ENCODE measurements around the gene DHRS1. TPM values are rescaled to one million over a fixed set of nuclear protein-coding genes. Genes with fewer than 3 reads are reported as not detected.

DHRS1 gene
- polyA plus RNA-seq, 1 donor (not counting 4 experiments of a cell fraction or from before 2014, with no cell fraction given): 65.1 TPM

DNA sequence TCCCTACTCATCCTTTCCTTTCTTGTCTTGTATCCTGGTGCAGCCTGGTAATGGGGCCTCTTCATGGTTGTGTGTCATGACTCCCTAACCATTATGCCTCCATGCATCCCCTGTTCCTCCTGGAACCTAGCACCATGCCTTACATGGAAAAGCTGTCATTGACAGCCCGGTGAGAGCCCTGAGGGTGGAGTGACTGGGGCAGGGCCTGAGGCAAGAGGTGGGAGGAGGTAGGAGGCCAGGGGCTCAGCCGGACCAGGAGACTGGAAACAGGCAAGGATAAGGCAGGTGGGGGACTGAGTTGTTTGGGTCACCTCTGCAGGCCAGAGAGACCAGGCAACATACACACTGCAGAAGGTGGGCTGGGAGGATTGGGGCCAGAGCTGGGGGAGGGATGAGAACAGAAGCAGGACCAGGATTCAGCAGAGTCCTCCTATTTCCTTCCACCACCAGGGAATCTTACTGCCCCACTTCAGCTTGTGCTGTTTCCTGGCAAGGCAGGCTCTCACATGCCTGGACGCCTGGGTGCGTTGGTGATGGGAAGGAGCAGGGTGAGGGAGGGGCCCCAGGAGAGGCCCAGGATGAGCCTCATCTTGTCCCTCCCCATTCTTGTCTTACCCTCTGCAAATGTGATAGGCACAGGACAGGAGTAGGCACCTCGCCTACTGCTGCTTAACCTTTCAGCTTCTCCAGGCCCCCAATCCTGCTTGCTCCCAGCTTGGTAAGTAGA, 10.1 kb upstream of the DHRS1 start, which contains the start of gene LTB4R2:
LTB4R2 (plus strand) TSS at position 603 of the 727 bp plus-strand sequence. CDS start 525 bp downstream, outside the sequence.
- Histone ChIP-seq H3K9ac (ENCODE audit: control insufficient read depth, extremely low read depth, insufficient read depth, low read length) (peak within 1 kb of the TSS; percentile 26), H3K79me2 (ENCODE audit: control insufficient read depth, insufficient read depth, low read length) (peaks cover 4% of the 10 kb centered on the region), H3K4me3 (ENCODE audit: control insufficient read depth in 2 of 3, extremely low read depth in 1 of 3, insufficient read depth in 2 of 3, low read depth in 1 of 3, low read length in 3 of 3) (peak within 1 kb of the TSS; percentile 11 to 43 (median 28)), H3K4me2 (ENCODE audit: control insufficient read depth, extremely low read depth, insufficient read depth, low read depth, low read length) (peak within 1 kb of the TSS; percentile 88), H3K27ac (ENCODE audit: control insufficient read depth, insufficient read depth, low read length) (peak within 1 kb of the TSS; percentile 35), H3K9me1 (ENCODE audit: control insufficient read depth, extremely low read depth, insufficient read depth, low read length) (no peaks in the 10 kb centered on the region), H3K4me1 (ENCODE audit: control insufficient read depth, extremely low read depth, insufficient read depth, low read length) (peaks cover 52% of the 10 kb centered on the region), H2AFZ (ENCODE audit: control insufficient read depth, low read length) (peak within 1 kb of the TSS; percentile 34), H4K20me1 (ENCODE audit: control insufficient read depth, extremely low read depth, insufficient read depth, low read length) (no peaks in the 10 kb centered on the region), H3K36me3 (ENCODE audit: control insufficient read depth in 2 of 2, extremely low read depth in 1 of 2, insufficient read depth in 2 of 2, low read length in 2 of 2) (peaks cover 31 to 36% of the 10 kb centered on the region in 2 experiments), H3K9me3 (ENCODE audit: control insufficient read depth, low read depth, low read length) (no peaks in the 10 kb centered on the region), H3K27me3 (ENCODE audit: control insufficient read depth, extremely low read depth, insufficient read depth, low read length) (no peaks in the 10 kb centered on the region)
- dilution Hi-C loops (cut with MboI; ENCODE audit: extremely low pct_ligation_motif_present, low sequenced_read_pairs): no loop called here
- no peak for TF ChIP-seq EZH2 (IDR thresholded peaks at IDR 0.05; ENCODE audit: low read length)
- TF ChIP-seq, protein P1, sequence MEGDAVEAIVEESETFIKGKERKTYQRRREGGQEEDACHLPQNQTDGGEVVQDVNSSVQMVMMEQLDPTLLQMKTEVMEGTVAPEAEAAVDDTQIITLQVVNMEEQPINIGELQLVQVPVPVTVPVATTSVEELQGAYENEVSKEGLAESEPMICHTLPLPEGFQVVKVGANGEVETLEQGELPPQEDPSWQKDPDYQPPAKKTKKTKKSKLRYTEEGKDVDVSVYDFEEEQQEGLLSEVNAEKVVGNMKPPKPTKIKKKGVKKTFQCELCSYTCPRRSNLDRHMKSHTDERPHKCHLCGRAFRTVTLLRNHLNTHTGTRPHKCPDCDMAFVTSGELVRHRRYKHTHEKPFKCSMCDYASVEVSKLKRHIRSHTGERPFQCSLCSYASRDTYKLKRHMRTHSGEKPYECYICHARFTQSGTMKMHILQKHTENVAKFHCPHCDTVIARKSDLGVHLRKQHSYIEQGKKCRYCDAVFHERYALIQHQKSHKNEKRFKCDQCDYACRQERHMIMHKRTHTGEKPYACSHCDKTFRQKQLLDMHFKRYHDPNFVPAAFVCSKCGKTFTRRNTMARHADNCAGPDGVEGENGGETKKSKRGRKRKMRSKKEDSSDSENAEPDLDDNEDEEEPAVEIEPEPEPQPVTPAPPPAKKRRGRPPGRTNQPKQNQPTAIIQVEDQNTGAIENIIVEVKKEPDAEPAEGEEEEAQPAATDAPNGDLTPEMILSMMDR (optimal IDR thresholded peaks at IDR 0.05 in 1 of 3, IDR thresholded peaks at IDR 0.05 in 1 of 3, conservative IDR thresholded peaks at IDR 0.05 in 1 of 3; ENCODE audit: extremely low read depth in 1 of 3, insufficient read depth in 2 of 3, low read length in 3 of 3): peak in 2 of 3 experiments; percentile 14 to 31
- DNase-seq (ENCODE audit: low read depth, low spot score) (no peak), FAIRE-seq (peak; percentile 97)

DNA sequence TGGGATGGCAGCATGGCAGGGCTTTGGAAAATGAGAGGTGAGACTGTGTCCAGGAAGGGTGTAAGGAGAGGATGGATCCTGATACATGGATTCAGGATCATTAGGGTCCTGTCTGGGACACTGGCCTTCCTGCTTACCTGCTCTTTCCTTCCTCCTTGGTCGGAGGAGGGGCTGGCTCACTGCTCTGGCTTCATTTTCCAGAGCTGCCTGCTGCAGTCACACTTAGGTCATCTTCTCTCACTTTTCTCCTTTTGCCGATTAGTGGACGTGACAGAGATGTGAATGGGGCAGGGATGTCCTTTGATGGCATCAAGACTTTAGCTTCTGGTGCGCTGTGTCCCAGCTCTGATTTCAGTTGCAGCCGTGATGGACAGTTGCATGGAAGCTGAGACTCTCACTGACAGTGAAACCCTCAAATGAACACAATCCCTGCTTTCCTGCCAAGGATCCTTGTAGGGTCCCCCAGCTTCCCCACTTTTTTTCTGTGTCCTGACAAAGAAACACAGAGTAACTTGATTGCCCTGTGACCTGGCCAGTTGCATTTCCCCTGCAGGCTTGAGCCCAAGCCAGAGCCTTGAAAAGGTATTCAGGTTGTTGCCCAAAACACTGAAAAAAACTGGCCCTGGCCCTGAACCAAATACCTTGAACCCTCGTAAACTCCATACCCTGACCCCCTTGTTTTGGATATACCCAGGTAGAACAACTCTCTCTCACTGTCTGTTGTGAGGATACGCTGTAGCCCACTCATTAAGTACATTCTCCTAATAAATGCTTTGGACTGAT, 9.0 kb upstream of the DHRS1 start:
- no peaks in the 10 kb centered on the region for H3K9me1 ChIP-seq (ENCODE audit: control insufficient read depth, extremely low read depth, insufficient read depth, low read length)
- H3K4me2 ChIP-seq (ENCODE audit: control insufficient read depth, extremely low read depth, insufficient read depth, low read depth, low read length): no peak overlapping the region
- no peaks in the 10 kb centered on the region for H4K20me1 ChIP-seq (ENCODE audit: control insufficient read depth, extremely low read depth, insufficient read depth, low read length)
- FAIRE-seq (peak; percentile 53), DNase-seq (ENCODE audit: low read depth, low spot score) (no peak)
- H3K4me3 ChIP-seq (ENCODE audit: control insufficient read depth in 2 of 3, extremely low read depth in 1 of 3, insufficient read depth in 2 of 3, low read depth in 1 of 3, low read length in 3 of 3): no peak overlapping the region
- TF ChIP-seq, protein P1 (optimal IDR thresholded peaks at IDR 0.05 in 1 of 3, IDR thresholded peaks at IDR 0.05 in 1 of 3, conservative IDR thresholded peaks at IDR 0.05 in 1 of 3; ENCODE audit: extremely low read depth in 1 of 3, insufficient read depth in 2 of 3, low read length in 3 of 3): no peak
- TF ChIP-seq EZH2 (IDR thresholded peaks at IDR 0.05; ENCODE audit: low read length): no peak
- H3K36me3 ChIP-seq (ENCODE audit: control insufficient read depth in 2 of 2, extremely low read depth in 1 of 2, insufficient read depth in 2 of 2, low read length in 2 of 2): peaks cover 38 to 46% of the 10 kb centered on the region in 2 experiments
- peaks cover 42% of the 10 kb centered on the region for H3K4me1 ChIP-seq (ENCODE audit: control insufficient read depth, extremely low read depth, insufficient read depth, low read length)
- H3K9ac ChIP-seq (ENCODE audit: control insufficient read depth, extremely low read depth, insufficient read depth, low read length): no peak overlapping the region
- no peaks in the 10 kb centered on the region for H3K27me3 ChIP-seq (ENCODE audit: control insufficient read depth, extremely low read depth, insufficient read depth, low read length)
- H3K79me2 ChIP-seq (ENCODE audit: control insufficient read depth, insufficient read depth, low read length): peaks cover 4% of the 10 kb centered on the region
- H2AFZ ChIP-seq (ENCODE audit: control insufficient read depth, low read length): no peak overlapping the region
- dilution Hi-C loops (cut with MboI; ENCODE audit: extremely low pct_ligation_motif_present, low sequenced_read_pairs): no loop called here
- no peak overlapping the region for H3K27ac ChIP-seq (ENCODE audit: control insufficient read depth, insufficient read depth, low read length)
- H3K9me3 ChIP-seq (ENCODE audit: control insufficient read depth, low read depth, low read length): no peaks in the 10 kb centered on the region

Measured in keratinocyte (primary cell).